HG03060 (cell line): ENCODE results near the gene UBFD1.
"Not testable (repeated sequence)": the region's sequence is repeated elsewhere in the genome, so short reads cannot be mapped to it uniquely, and the experiment has no call there.

ENCODE experiments used
- ATAC-seq: cut with Tn5 transposase; IDR thresholded peaks from one replicate; pipeline ENCODE4 v1.9.1; 2021; ENCODE audit warnings: low read depth, moderate number of reproducible peaks; ENCODE audit not compliant: unreplicated experiment

Gene UBFD1

GRCh38 chr16:23564575-23565363, 7.2 kb downstream of the UBFD1 start:
- no peak for ATAC-seq

- no peak for ATAC-seq
Measured at GRCh38 chr16:23566724-23567123, 9.2 kb downstream of the UBFD1 start.

DNA sequence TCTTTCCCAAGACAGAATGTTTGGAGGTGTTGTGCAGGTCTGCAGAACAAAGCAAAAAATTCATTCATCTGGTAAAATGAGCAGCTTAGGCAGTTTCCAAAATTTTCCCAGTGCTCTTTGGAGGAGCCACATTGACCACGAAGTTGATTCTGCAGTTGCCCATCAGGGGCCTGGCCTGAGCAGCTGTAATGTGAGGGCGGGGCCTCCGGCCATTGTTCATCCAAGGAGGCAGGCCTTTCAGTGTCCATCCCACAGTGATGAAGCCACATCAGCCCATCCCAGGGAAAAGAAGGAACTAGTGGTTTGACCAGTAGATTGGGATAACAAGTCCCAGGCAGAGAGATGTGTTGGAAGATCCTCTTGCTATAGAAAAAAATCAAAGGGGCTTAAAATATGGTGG, 10.1 kb downstream of the UBFD1 start:
- no peak for ATAC-seq

DNA sequence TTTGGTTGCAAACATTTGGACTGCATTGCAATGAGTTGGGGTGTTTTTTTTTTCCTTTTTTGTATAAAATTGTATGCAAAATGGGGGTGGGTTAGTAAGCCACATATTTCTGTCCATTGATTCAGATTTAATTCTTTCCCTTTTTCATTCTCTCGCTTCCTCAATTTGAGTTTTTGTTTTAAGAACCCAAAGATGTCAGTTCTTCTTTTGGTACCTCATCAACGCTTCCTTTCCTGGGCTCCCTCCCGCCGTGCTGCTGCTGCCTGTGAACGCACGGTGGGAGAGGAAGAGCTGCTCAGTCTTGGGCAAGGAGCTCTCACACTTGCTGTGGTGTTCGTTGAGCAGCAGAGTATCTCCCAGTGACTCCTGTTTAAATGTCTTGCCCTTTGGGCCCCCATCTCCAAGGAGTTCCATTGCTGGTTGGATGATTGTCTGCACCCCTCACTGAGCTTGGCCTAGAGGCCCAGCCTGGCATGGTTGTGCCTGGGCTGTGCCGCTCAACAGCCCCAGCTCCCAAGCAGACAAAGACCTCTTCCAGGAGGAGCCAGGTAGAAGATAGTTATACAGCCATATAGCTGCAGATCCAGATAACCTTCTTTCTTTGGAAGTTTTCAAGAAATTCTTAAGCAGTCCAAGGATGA, 13.6 kb downstream of the UBFD1 start:
- ATAC-seq: no peak

- no peak for ATAC-seq
Measured at GRCh38 chr16:23571895-23572294, 14.4 kb downstream of the UBFD1 start.

GRCh38 chr16:23572394-23572793, 14.9 kb downstream of the UBFD1 start:
- ATAC-seq: no peak

DNA sequence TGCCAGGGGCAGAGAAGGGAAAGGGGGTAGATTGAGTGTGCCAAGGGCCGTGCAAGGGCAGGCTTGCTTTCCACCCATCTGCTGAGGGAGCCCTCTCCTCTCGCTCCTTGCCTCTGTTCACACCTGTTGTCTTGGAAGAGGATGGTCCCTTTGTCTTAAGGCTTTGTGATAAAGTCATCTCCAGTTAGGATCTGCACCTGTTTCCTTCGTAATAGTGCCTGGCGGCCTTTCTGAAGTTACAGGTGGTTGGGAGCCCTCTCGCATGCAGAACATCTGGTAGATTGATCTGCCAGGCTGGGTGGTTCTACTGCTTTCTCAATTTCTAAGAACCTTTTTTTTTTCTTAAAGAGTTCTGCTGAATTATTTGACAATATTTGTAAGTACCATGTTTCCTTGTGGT, 16.3 kb downstream of the UBFD1 start:
- ATAC-seq: no peak

DNA sequence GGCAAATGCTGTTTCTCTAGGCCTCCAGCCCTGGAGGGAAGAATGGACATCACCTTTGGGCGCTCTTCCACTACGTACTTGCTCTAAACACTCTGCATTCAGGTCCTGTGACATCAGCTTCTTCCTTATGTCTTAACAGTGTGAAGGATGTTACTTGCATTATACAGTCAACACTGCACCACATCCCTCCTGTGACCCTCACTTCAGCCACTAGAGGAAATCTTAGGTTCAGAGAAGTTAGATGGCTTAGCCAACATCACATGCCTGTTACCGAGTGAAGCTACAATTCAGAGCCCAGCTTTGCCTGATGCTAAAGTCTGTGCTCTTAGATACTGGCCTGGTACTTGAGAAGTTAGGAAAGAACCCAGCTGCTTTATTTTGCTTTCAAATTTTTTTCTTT, 18.3 kb downstream of the UBFD1 start:
- no peak for ATAC-seq

GRCh38 chr16:23577493-23577892, 20.0 kb downstream of the UBFD1 start:
- no peak for ATAC-seq

DNA sequence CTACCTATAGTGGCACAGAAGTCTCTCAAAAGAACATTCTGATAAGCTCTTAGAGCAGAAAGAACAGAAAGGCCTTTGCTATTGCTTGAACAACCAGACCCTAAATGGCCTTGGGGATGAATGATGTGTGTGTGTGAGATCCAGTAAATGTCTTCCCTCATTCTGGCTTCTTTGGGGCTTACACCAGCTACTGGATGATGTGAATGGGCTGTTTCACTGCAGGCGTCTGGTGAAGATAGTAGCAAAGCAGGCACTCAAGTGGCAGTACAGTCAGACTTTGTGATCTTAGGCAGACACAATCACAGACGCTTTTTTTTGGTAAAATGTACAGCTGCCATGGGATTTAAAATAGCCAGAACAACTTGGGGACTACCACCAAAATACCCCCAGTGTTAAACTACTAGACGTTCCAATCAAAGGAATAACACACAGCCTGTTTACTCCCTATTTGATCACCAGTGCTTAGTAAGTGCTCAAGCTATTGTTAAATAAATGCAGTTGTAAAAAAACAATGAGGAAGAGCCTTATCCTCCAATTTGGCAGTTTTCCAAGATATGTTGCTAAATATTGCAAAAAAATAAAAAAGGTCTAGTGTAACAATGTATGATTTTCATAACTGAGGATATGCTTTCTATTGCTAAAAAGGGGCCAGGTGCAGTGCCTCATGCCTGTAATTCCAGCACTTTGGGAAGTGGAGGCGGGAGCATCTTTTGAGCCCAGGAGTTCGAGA, 20.7 kb downstream of the UBFD1 start:
- no peak for ATAC-seq

DNA sequence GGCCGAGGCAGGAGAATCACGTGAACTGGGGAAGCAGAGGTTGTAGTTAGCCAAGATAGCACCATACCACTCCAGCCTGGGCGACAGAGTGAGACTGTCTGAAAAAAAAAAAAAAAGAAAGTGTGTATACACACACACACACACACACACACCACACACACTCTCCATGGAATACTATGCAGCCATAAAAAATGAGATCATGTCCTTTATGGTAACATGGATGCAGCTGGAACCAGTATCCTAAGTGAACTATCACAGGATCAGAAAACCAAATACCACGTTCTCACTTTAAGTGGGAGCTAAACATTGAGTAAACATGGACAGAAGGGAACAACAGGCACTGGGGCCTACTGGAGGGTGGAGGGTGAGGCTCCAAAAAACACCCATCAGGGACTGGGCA, 21.8 kb downstream of the UBFD1 start:
- ATAC-seq: no peak

GRCh38 chr16:23580391-23580790, 22.9 kb downstream of the UBFD1 start:
- ATAC-seq: no peak

DNA sequence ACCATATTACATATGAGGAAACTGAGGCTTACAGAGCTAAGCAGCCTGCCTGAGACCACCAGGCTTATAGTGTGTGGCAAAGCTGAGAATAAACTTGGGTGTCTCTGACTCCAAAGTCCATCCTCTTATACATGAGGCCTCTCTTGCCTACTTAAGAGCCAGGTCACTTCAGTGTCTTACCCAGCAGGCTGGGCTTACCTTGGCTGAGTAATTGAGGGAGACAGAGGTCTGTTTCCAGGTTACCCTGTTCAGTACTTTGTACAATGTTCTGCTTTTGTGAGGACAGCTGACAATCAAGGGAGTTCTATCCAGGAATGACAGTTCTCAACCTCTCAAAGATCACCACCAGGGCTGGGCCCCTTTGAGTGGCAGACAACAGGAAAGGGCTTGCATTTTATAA, 24.2 kb downstream of the UBFD1 start:
- no peak for ATAC-seq

- ATAC-seq: not testable (repeated sequence)
Measured at GRCh38 chr16:23583271-23583670, 25.7 kb downstream of the UBFD1 start.

DNA sequence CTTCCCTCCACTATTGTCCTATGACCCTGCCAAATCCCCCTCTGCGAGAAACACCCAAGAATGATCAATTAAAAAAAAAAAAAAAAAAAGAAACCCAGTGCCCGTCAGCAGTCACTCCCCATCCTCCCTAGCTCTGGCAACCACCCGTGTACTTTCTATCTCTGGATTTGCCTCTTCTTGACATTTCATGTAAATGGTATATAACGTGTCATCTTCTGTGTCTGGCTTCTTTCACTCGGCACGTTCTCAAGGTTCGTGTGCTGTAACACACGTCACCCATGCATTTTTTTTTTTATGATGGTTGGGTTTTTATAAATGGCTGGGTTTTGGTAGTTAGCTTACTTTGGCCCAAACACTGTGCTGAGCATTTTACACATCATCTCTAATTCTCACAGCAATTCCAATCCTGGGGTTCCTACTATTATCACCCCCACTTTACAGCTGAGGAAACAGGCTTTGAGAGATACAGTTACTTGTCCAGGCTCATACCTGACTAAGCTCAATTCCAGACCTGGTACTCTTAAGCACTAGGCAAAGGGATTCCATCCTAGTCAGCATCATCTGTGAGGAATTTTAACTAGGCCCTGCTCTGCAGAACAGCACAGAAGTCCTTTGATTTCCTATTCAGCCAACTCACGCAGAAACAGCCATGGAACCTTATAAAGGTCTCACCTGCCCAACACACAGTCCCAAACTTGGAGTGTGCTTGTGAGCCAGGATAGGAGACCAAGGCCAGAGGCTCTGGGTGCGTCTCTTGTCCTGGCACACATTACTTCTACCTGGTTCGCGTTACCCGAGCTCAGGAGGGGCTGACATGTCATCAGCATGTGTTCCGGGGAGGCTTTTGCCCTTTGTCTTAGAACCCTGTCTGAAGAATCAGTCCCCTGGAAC, 26.9 kb downstream of the UBFD1 start:
- ATAC-seq: no peak

DNA sequence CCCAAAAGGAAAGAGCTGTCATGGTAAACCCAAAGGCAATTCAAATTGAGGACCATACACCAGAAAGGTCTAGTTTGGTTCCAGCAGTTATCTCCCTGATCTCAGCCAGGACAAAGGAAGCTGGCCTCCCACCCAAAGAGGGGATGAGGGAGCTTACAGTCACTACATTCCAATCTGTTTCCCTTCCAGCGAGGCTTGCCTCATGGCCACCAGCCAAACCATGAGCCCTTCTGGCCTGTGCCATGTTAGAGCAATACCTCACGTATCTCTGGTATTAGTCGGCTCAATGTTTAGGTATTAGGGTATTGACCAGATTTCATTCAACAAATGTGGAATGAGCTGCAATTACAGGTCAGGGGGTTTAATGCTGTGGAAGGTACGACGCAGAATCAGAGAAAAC, 30.2 kb downstream of the UBFD1 start:
- ATAC-seq: no peak

DNA sequence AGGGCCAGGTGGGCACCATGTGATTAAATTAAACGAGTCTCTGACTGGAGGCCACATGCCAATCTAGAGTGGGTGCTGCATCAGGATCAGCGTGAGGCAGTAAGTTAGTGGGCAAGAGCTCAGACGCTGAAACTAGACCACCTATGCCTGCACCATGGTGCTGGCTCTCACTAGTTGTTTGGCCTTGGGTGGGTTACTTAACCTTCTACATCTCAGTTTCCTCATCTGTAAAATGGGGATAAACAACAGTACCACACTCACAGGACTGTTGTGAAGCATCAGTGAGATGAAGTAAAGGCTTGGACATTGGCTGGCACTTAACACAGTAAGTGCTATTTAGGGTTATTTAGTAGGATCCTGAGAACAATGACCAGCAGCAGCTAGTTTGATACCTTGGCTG, 32.7 kb downstream of the UBFD1 start:
- ATAC-seq: no peak

GRCh38 chr16:23594186-23594585, 36.7 kb downstream of the UBFD1 start:
- no peak for ATAC-seq

DNA sequence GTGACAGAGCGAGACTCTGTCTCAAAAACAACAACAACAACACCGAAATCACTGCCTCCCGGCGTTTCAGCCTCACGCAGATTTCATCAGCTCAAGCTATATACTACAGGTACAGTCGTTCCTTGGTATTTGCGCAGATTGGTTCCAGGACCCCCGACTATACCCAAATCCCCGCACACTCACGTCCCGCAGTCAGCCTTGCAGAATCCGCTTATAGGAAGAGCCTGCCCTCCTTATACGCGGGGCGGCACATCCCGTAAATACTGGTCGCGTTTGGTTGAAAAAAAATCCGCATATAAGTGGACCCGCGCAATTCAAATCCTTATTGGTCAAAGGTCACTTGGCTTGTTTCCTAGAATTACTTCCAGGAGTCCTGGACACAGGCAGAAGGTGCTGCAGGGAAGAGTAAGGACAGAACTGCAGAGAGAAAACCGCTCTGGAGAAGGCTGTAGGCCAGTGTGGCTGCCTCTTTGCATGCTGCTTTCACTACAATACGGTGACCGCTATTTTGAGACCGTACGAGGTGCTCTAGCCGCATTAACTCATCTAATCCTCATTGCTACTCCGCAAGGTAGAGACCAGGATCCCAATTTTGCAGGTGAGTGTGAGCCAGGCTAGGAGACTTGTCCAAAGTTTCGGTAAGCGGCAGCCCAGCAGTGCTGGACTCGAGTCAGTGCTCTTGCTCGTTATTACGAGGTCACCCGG, 37.9 kb downstream of the UBFD1 start:
- ATAC-seq: no peak
